Parathyroid adenoma (tissue), 2 donors: ENCODE results near the gene PCBP3.

Source experiments
- H2AFZ ChIP-seq: fragments of 300-600 bp; sonication (generic); one replicate; pipeline ENCODE4 v1.7.0; 2017; ENCODE audit warnings: antibody characterized with exemption, mild to moderate bottlenecking
- H3K27ac ChIP-seq: fragments of 300-600 bp; sonication (generic); one replicate; pipeline ENCODE4 v1.7.0; 2017
- H3K27me3 ChIP-seq: fragments of 300-600 bp; sonication (generic); one replicate; pipeline ENCODE4 v1.7.0; 2017; ENCODE audit warnings: low read length; ENCODE audit not compliant: control insufficient read depth, insufficient read depth
- H3K36me3 ChIP-seq: fragments of 300-600 bp; sonication (generic); one replicate; pipeline ENCODE4 v1.7.0; 2017; ENCODE audit warnings: low read length; ENCODE audit not compliant: control insufficient read depth, insufficient read depth
- H3K4me1 ChIP-seq: fragments of 300-600 bp; sonication (generic); one replicate; pipeline ENCODE4 v1.7.0; 2017; ENCODE audit warnings: control low read depth
- H3K4me2 ChIP-seq: fragments of 300-600 bp; sonication (generic); one replicate; pipeline ENCODE4 v1.7.0; 2017; ENCODE audit warnings: low read length
- H3K4me3 ChIP-seq: fragments of 300-600 bp; sonication (generic); one replicate; pipeline ENCODE4 v1.7.0; 2017; ENCODE audit warnings: low read depth, low read length
- H3K79me2 ChIP-seq: fragments of 300-600 bp; sonication (generic); one replicate; pipeline ENCODE4 v1.7.0; 2017; ENCODE audit warnings: control low read depth
- H3K9ac ChIP-seq: fragments of 300-600 bp; sonication (generic); one replicate; pipeline ENCODE4 v1.7.0; 2017; ENCODE audit warnings: mild to moderate bottlenecking
- H3K9me3 ChIP-seq: fragments of 300-600 bp; sonication (generic); one replicate; pipeline ENCODE4 v1.7.0; 2017; ENCODE audit warnings: low read length; ENCODE audit not compliant: control insufficient read depth
- TF ChIP-seq, protein P1 (sequence below): fragments of 300-600 bp; sonication (generic); IDR thresholded peaks from one replicate; pipeline ENCODE4 v1.7.0; 2017; ENCODE audit warnings: antibody characterized with exemption, mild to moderate bottlenecking
- donor health status: primary hyperparathyroidism.

The PCBP3 gene

DNA sequence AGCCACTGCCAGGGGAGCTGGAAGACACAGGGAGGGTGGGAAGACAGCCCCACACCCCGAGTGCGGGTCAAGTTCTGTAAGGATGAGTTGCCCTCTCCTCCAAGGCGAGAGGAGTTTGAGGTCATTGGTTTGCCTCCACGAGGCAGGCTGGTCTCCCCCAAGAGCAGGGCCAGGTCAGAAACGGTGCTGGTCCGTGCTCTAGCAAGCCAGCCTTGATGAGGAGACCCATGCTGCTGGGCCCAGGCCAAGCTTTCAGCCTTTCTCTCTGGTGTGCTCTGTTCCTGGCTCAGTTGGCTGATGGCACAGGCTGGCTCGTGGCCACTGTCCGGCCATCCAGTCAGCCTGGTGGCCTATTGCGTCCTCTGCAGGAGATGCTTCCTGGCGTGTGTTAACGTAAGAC, 12.0 kb upstream of the PCBP3 start:
- H3K27ac ChIP-seq, result no peak overlapping the region
- no peaks in the 10 kb centered on the region for H3K4me1 ChIP-seq
- no peak overlapping the region for H3K4me3 ChIP-seq
- no peaks in the 10 kb centered on the region for H3K79me2 ChIP-seq
- H3K27me3 ChIP-seq, result no peaks in the 10 kb centered on the region
- no peak overlapping the region for H3K9ac ChIP-seq
- H3K9me3 ChIP-seq, result no peaks in the 10 kb centered on the region
- H2AFZ ChIP-seq, result no peak overlapping the region
- H3K4me2 ChIP-seq, result no peak overlapping the region
- TF ChIP-seq, protein P1, sequence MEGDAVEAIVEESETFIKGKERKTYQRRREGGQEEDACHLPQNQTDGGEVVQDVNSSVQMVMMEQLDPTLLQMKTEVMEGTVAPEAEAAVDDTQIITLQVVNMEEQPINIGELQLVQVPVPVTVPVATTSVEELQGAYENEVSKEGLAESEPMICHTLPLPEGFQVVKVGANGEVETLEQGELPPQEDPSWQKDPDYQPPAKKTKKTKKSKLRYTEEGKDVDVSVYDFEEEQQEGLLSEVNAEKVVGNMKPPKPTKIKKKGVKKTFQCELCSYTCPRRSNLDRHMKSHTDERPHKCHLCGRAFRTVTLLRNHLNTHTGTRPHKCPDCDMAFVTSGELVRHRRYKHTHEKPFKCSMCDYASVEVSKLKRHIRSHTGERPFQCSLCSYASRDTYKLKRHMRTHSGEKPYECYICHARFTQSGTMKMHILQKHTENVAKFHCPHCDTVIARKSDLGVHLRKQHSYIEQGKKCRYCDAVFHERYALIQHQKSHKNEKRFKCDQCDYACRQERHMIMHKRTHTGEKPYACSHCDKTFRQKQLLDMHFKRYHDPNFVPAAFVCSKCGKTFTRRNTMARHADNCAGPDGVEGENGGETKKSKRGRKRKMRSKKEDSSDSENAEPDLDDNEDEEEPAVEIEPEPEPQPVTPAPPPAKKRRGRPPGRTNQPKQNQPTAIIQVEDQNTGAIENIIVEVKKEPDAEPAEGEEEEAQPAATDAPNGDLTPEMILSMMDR, result no peak
- no peaks in the 10 kb centered on the region for H3K36me3 ChIP-seq

- H3K79me2 ChIP-seq, result no peaks in the 10 kb centered on the region
- no peak overlapping the region for H3K4me3 ChIP-seq
- no peak overlapping the region for H3K9ac ChIP-seq
- H3K4me2 ChIP-seq, result no peak overlapping the region
- H3K36me3 ChIP-seq, result no peaks in the 10 kb centered on the region
- no peaks in the 10 kb centered on the region for H3K4me1 ChIP-seq
- no peaks in the 10 kb centered on the region for H3K27me3 ChIP-seq
- no peak overlapping the region for H3K27ac ChIP-seq
- no peaks in the 10 kb centered on the region for H3K9me3 ChIP-seq
- TF ChIP-seq, protein P1, result no peak
- no peak overlapping the region for H2AFZ ChIP-seq
Observed at GRCh38 chr21:45632160-45632559, 11.4 kb upstream of the PCBP3 start.

DNA sequence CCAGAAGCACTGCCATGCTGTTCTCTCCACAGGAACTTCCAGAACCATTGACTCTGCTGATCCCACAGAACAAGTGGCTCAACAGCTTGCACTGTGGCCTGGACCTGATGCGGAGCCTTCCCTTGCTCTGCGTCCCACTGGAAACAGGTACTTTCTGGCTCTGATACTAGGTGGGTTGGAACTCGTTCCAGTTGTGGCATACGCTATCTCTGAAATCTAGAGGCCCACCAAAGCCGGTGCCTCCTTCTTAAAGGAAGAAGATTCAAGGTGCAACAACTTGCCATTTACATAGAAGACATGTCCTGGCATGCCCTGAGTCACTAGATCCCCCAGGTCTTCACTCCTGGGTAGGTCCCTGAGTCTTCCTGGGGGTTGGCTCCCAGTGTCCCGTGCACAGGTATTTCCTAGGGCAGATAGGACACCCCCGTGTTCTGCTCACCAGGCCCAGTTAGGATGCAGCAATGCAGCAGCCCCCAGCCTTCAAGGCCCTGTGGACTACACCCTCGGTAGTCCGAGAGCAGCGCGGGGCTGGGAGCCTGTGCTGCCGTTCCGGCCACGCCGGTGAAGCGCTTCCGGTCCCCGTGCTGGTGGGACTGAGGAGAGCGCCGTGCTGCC, 10.8 kb upstream of the PCBP3 start:
- TF ChIP-seq, protein P1, result no peak
- no peaks in the 10 kb centered on the region for H3K4me1 ChIP-seq
- H3K27me3 ChIP-seq, result no peaks in the 10 kb centered on the region
- H3K4me3 ChIP-seq, result no peak overlapping the region
- no peaks in the 10 kb centered on the region for H3K9me3 ChIP-seq
- H2AFZ ChIP-seq, result no peak overlapping the region
- no peaks in the 10 kb centered on the region for H3K36me3 ChIP-seq
- no peak overlapping the region for H3K27ac ChIP-seq
- no peak overlapping the region for H3K4me2 ChIP-seq
- no peak overlapping the region for H3K9ac ChIP-seq
- H3K79me2 ChIP-seq, result no peaks in the 10 kb centered on the region

DNA sequence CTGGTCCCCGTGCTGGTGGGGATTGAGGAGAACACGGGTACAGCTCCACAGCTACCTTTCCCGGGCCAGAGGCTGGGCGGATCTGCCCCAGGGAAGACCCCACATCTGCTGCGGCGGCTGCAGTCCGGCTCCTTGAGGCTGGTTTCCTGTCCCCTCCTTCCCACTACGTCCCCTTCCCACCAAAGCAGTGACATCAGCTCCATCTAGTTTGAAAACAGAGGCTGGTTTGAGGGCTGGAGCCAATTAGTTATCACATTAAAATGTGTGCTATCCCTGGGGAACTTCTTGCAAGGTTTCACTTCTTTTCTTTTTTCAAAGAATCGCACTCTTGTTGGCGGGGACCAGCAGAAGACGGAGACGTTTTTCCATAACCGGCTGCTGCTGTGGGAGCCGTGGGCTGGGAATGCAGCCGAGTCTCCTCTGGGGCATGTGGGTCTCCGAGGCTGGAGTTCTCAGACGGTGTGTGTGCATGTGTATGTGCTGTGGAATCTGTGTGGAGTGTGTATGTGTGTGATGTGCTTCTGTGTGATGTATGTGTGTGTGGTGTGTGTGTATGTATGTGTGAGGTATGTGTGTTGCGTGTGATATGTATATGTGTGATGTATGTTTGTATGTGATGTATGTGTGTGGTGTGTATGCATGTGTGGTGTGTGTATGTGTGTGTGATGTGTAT, 8.9 kb upstream of the PCBP3 start:
- H3K4me2 ChIP-seq, result no peak overlapping the region
- H3K4me3 ChIP-seq, result no peak overlapping the region
- no peaks in the 10 kb centered on the region for H3K79me2 ChIP-seq
- TF ChIP-seq, protein P1, result no peak
- no peaks in the 10 kb centered on the region for H3K4me1 ChIP-seq
- H3K27me3 ChIP-seq, result no peaks in the 10 kb centered on the region
- no peak overlapping the region for H2AFZ ChIP-seq
- no peaks in the 10 kb centered on the region for H3K9me3 ChIP-seq
- no peak overlapping the region for H3K27ac ChIP-seq
- no peak overlapping the region for H3K9ac ChIP-seq
- H3K36me3 ChIP-seq, result no peaks in the 10 kb centered on the region
